ENCODE data around the gene SCG3.

Gene SCG3

GRCh38 chr15:51758645-51759044, 77.3 kb downstream of the SCG3 start:
- DNase-seq (ENCODE audit: low read depth), result peak; percentile 35

GRCh38 chr15:51759557-51760070, 78.3 kb downstream of the SCG3 start:
- DNase-seq (ENCODE audit: low read depth), result peak; percentile 96

- DNase-seq (ENCODE audit: low read depth), result no peak
Measured at GRCh38 chr15:51760805-51761204, 79.5 kb downstream of the SCG3 start.

- DNase-seq (ENCODE audit: low read depth), result no peak
Measured at GRCh38 chr15:51765751-51766150, 84.4 kb downstream of the SCG3 start.

- DNase-seq (ENCODE audit: low read depth), result no peak
Measured at GRCh38 chr15:51766341-51766740, 85.0 kb downstream of the SCG3 start.

- no peak for DNase-seq (ENCODE audit: low read depth)
Measured at GRCh38 chr15:51768018-51768417, 86.7 kb downstream of the SCG3 start.
